GM19468 (cell line): ENCODE results near the gene CCL3.
A peak's percentile ranks its signal among the peaks of the same experiment; 100 is the strongest.
"Not testable (repeated sequence)": the region's sequence is repeated elsewhere in the genome, so short reads cannot be mapped to it uniquely, and the experiment has no call there.

ENCODE experiments used
- ATAC-seq: cut with Tn5 transposase; IDR thresholded peaks from one replicate; pipeline ENCODE4 v1.9.1; 2021; ENCODE audit warnings: mild to moderate bottlenecking, moderate library complexity, moderate number of reproducible peaks; ENCODE audit not compliant: unreplicated experiment; ENCODE audit errors: extremely low read depth

CCL3 gene

GRCh38 chr17:36117505-36118382 is 27.8 kb upstream of the CCL3 start:
- no peak for ATAC-seq

DNA sequence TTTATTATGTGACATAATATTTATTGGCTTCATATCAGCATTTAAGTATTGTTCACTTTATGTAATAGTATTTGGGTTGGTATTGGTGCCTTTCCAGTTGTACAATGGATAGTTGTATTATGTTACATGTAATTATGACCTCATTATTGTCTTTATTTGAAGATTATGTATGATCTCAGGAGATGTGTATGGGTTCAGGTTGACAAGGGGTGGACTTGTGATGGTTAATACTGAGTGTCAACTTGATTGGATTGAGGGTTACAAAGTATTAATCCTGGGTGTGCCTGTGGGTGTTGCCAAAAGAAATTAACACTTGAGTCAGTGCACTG is 25.7 kb upstream of the CCL3 start:
- ATAC-seq = not testable (repeated sequence)

DNA sequence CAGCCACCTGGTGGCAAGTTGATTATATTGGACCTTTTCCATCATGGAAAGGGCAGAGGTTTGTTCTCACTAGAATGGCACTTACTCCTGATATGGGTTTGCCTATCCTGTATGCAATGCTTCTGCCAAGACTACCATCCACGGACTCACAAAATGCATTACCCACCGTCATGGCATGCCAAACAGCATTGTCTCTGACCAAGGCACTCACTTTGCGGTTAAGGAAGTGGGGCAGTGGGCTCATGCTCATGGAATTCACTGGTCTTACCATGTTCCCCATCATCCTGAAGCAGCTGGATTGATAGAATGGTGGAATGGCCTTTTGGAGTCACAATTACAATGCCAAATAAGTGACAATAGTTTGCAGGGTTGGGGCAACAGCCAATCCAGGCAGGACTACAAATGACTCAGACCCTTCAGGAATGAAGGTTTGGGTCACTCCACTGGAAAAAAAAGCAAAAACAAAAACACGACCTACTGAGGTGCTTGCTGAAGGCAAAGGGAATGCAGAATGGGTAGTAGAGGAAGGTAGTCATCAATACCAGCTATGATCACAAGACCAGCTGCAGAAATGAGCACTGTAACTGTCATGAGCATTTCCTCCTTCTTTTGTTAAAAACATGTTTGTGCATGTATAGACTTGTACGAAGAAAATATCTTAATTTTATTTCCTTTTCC is 25.2 kb upstream of the CCL3 start:
- ATAC-seq = not testable (repeated sequence)

DNA sequence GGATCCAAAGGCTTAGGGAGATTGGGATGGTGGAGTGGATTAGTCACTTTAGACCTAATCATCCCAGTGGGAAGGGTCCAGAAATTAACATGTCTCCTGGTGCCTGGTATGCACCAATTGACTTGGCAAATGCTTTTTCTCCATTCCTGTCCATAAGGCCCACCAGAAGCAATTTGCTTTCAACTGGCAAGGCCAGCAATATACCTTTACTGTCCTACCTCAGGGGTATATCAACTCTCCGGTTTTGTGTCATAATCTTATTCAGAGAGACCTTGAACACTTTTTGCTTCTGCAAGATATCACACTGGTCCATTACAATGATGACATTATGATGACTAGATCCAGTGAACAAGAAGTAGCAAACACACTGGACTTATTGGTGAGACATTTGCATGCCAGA is 23.2 kb upstream of the CCL3 start:
- not testable (repeated sequence) for ATAC-seq

DNA sequence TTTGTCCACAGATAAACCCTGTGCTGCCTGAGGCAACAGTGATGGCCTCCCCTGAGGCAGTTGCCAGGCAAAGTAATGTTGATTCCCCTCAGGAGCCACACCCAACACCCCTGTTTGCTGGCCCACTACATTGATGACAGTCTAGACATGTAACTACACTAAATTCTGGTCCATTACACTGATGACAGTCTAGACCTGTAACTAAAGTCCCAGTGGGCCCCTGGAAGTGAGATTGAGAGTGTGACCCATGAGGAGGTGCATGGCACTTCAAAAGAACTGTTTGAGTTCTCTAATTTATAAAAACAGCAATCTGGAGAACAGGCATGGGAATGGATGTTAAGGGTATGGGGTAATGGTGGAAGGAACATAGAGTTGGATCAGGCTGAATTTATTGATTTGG is 22.6 kb upstream of the CCL3 start:
- ATAC-seq = no peak

- no peak for ATAC-seq
Observed at GRCh38 chr17:36111068-36111490, 21.1 kb upstream of the CCL3 start.

DNA sequence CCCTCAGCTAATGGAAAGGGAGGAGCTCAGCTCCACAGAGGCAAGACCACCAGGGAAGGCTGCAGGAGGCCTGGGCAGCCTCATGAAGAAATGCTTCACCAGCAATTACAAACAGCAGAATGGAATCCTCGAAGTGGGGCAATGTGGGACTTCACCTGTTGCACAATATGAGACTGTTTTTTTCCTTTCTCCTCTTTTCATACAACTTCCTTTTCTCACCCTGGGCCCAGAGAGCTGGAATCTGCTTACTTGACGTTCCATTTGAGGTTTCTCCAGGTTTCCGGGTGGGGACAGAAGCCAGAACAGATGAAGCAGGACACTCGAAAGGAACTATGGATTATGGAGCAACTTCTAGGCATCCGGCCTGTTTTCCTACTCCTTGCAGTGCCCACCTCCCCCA is 18.3 kb upstream of the CCL3 start:
- ATAC-seq = not testable (repeated sequence)

GRCh38 chr17:36107660-36108059 is 17.7 kb upstream of the CCL3 start:
- no peak for ATAC-seq

GRCh38 chr17:36106493-36106835 is 16.5 kb upstream of the CCL3 start:
- no peak for ATAC-seq

- no peak for ATAC-seq
Observed at GRCh38 chr17:36105781-36106492, 16.0 kb upstream of the CCL3 start.

GRCh38 chr17:36104701-36105181 is 14.8 kb upstream of the CCL3 start:
- ATAC-seq = no peak

DNA sequence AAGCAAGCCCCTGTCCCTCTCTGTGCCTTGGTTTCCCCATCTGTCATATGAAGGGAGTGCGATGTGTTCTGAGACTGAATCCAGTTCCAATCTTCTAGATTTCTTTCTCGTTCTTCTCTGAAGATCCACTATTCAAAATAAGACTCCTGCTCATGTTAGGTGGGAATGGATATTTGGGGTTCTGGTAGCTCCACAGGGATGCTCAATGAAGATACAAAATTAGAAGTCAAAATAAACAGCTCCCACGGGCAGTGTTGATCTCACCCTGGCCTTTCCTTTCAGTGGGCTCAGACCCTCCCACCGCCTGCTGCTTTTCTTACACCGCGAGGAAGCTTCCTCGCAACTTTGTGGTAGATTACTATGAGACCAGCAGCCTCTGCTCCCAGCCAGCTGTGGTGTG is 14.3 kb upstream of the CCL3 start:
- not testable (repeated sequence) for ATAC-seq

DNA sequence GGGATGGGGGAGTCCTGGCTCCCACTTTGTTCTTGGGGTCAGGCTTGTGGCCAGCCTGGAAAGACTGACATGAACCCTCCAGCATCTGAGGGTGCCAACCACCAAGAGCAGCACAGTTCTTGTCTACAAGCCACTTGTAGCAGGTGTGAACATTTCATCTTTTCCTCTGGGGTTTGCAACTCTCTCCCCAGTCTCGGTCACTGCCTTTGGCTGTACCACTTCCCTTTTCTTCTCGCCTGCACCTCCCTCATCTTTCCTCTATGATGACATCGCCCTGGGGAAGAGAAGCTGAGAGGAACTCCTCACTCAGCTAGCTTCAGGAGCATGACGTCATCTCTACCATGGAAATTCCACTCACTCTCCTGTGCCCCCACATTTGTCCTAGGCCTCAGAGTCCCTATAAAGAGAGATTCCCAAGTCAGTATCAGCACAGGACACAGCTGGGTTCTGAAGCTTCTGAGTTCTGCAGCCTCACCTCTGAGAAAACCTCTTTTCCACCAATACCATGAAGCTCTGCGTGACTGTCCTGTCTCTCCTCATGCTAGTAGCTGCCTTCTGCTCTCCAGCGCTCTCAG is 13.5 kb upstream of the CCL3 start, which contains the start of gene CCL4:
CCL4 (plus strand) TSS at position 427 of the 575 bp plus-strand sequence; CDS start at position 506, 79 bp downstream.
- peak; percentile 71 for ATAC-seq

DNA sequence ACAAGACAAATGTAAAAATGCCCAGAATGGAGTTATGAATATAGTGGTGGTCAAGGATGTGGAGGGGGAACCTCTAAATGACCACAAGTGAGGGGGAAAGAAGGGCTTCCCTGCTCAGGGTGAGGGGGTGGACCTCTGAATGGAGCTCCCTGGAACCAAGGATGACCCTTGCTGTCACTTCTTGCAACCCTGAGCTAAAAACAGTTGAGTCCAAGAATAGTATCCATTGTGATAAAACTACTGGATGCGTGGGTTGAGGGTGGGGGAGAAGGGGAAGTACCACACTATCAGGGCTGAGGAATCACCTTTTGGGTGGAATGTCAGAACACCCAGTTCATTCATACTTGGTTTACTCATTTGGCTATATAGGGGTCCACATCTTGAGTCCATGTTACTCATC is 9.1 kb upstream of the CCL3 start:
- ATAC-seq = not testable (repeated sequence)

GRCh38 chr17:36095992-36096391 is 6.0 kb upstream of the CCL3 start:
- no peak for ATAC-seq

DNA sequence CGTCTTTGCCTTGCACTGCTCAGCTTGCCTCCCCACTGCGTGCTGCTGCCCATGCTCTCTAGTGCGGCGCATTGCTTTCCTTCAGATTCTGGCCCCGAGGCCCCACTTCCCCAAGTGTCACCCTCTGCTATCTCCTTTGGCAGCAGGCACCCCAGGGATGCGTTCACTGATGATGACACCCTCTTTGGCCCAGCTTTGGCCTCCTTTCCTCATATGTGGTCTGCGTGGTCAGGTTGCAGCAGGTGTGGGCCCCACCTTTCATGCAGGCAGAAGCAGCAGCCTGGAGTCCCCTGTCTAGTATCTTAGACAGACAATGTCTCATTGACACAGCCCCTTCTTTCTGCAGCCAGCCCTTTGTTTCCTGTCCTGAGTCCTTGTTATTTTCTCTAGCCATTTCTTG is 4.8 kb upstream of the CCL3 start:
- ATAC-seq = no peak

DNA sequence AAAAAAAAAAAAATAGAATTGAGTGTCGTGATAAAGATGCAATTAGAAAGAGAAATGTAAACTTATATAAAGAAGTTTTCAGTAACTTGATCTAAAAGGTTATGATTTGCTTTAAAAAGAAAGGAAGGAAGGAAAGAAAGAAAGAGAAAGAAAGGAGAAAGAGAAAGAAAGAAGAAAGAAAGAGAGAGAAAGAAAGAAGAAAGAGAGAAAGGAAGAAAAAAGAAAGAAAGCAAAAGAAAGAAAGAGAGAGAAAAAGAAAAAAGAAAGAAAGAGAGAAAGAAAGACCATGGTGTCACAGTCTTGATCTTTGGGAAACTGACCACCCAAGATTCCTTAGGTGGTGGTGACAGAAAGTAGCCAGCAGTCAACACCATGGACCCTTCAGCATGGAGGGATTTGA is 4.3 kb upstream of the CCL3 start:
- ATAC-seq = no peak

- ATAC-seq = not testable (repeated sequence)
Observed at GRCh38 chr17:36092715-36093114, 2.8 kb upstream of the CCL3 start.

GRCh38 chr17:36092230-36092629 is 2.3 kb upstream of the CCL3 start:
- no peak for ATAC-seq

DNA sequence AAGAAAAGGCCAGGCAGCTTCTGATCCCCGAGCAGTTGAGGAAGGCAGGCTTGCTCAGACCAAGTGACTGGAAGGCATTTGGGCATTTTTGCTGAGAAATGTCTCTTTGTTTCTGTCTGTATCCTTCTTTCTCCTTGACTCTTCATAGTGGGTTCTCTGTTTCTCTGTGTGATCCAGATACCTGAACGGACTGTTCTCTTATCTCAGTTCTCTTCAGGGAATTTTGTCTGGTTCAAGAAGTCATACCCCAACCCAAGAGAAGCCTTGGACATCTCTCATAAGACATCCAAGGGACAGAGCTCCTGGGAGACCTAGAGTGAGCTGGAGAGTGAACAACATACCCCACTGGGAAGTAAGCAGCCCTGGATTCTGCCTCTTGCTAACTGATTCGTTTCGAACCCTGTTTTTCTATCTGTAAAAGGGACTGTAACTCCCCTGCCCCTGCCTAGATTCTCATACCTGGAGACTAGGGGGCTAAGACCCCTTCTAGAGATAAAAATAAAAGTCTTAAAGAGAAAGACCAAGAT is 541 bp downstream of the CCL3 start:
- no peak for ATAC-seq
